ENCODE measurements around the gene STX4.

STX4 gene

GRCh38 chr16:31071861-31072260, 38.5 kb downstream of the STX4 start:
- peak; percentile 89 for DNase-seq

- peak; percentile 14 for DNase-seq
Observed at GRCh38 chr16:31072540-31073141, 39.3 kb downstream of the STX4 start.

GRCh38 chr16:31073142-31073969, 40.0 kb downstream of the STX4 start:
- peak; percentile 90 for DNase-seq

- peak; percentile 99 for DNase-seq
Observed at GRCh38 chr16:31073970-31074813, 40.8 kb downstream of the STX4 start, which contains the start of the genes ZNF646 and ZNF668. Gene ZNF646, plus strand, starts transcription at chr16:31074422. Its CDS starts 1,903 bp downstream, at chr16:31076325. Gene ZNF668, minus strand, starts transcription at chr16:31074240. Its CDS starts 9,781 bp downstream, at chr16:31064459.

- DNase-seq: no peak
Observed at GRCh38 chr16:31074814-31075183, 41.4 kb downstream of the STX4 start.

GRCh38 chr16:31076319-31076718, 43.0 kb downstream of the STX4 start:
- no peak for DNase-seq

GRCh38 chr16:31077024-31077423, 43.7 kb downstream of the STX4 start:
- no peak for DNase-seq

GRCh38 chr16:31077592-31078396, 44.4 kb downstream of the STX4 start:
- no peak for DNase-seq

- no peak for DNase-seq
Observed at GRCh38 chr16:31078597-31079341, 45.4 kb downstream of the STX4 start.

GRCh38 chr16:31079342-31079944, 46.1 kb downstream of the STX4 start:
- DNase-seq: no peak

GRCh38 chr16:31080035-31080629, 46.8 kb downstream of the STX4 start:
- no peak for DNase-seq

- DNase-seq: no peak
Observed at GRCh38 chr16:31080756-31081419, 47.5 kb downstream of the STX4 start.

- no peak for DNase-seq
Observed at GRCh38 chr16:31081428-31082351, 48.3 kb downstream of the STX4 start.

- no peak for DNase-seq
Observed at GRCh38 chr16:31082368-31083045, 49.1 kb downstream of the STX4 start.

- DNase-seq: no peak
Observed at GRCh38 chr16:31083081-31083480, 49.7 kb downstream of the STX4 start.

GRCh38 chr16:31083556-31083955, 50.2 kb downstream of the STX4 start:
- no peak for DNase-seq

- DNase-seq: no peak
Observed at GRCh38 chr16:31083981-31084380, 50.6 kb downstream of the STX4 start.
